WTC11 (cell line): ENCODE measurements around the gene MBOAT1. TPM values are rescaled to one million over a fixed set of nuclear protein-coding genes. Genes with fewer than 3 reads are reported as not detected.

ENCODE experiments used
- ATAC-seq: fragments of 200-7000 bp; cut with Tn5 transposase; 2 replicates; pipeline ENCODE4 v1.10.0; 2021; ENCODE audit warnings: mild to moderate bottlenecking, moderate library complexity
- CTCF ChIA-PET: fragments of 300-600 bp; sonication (Branson Sonifier 250); formaldehyde crosslinking; loops from one replicate; lab custom pipeline; 2021; ENCODE audit warnings: antibody characterized with exemption; lab: Charles Lee
- POLR2A ChIA-PET: fragments of 350-600 bp; sonication (Branson Sonifier 250); formaldehyde crosslinking; loops from one replicate; lab custom pipeline; 2021; ENCODE audit warnings: antibody characterized with exemption; lab: Charles Lee
- DNase-seq: peaks from one replicate; pipeline ENCODE4 v3.0.0; 2021; ENCODE audit warnings: low spot score
- H3K27ac Mint-ChIP-seq: 2 replicates; pipeline ENCODE4 v1.8.0; 2021; ENCODE audit warnings: mixed read lengths
- H3K27me3 Mint-ChIP-seq: 2 replicates; pipeline ENCODE4 v1.8.0; 2021; ENCODE audit warnings: low read depth, mild to moderate bottlenecking, moderate library complexity, mixed read lengths
- H3K36me3 Mint-ChIP-seq: 2 replicates; pipeline ENCODE4 v1.8.0; 2021; ENCODE audit warnings: mixed read lengths
- H3K4me1 Mint-ChIP-seq: 2 replicates; pipeline ENCODE4 v1.8.0; 2022; ENCODE audit warnings: mixed read lengths
- H3K4me3 Mint-ChIP-seq: 2 replicates; pipeline ENCODE4 v1.8.0; 2021; ENCODE audit warnings: mild to moderate bottlenecking, moderate library complexity, mixed read lengths
- H3K9me3 Mint-ChIP-seq: 2 replicates; pipeline ENCODE4 v1.8.0; 2021; ENCODE audit warnings: mixed read lengths
- ATF3 ChIP-seq: sonication (generic); formaldehyde crosslinking; conservative IDR thresholded peaks from 2 replicates; pipeline ENCODE4 v1.8.1; 2022; ENCODE audit warnings: mild to moderate bottlenecking, missing genetic modification reagents
- ATF6 ChIP-seq: sonication (generic); formaldehyde crosslinking; IDR thresholded peaks from 2 replicates; pipeline ENCODE4 v1.8.1; 2023; ENCODE audit warnings: mild to moderate bottlenecking, missing genetic modification reagents
- CBFB ChIP-seq: sonication (generic); formaldehyde crosslinking; IDR thresholded peaks from 2 replicates; pipeline ENCODE4 v1.8.1; 2022; ENCODE audit warnings: mild to moderate bottlenecking, low read depth, missing genetic modification reagents
- CREB1 ChIP-seq: sonication (generic); formaldehyde crosslinking; IDR thresholded peaks from 2 replicates; pipeline ENCODE4 v1.8.0; 2023; ENCODE audit warnings: mild to moderate bottlenecking, missing genetic modification reagents
- ESRRA ChIP-seq: sonication (generic); formaldehyde crosslinking; IDR thresholded peaks from 2 replicates; pipeline ENCODE4 v1.8.1; 2022; ENCODE audit warnings: mild to moderate bottlenecking, missing genetic modification reagents, borderline replicate concordance
- FOXK1 ChIP-seq: sonication (generic); formaldehyde crosslinking; IDR thresholded peaks from 2 replicates; pipeline ENCODE4 v1.8.0; 2022; ENCODE audit warnings: mild to moderate bottlenecking, moderate library complexity, missing genetic modification reagents
- FOXP4 ChIP-seq: sonication (generic); formaldehyde crosslinking; IDR thresholded peaks from 2 replicates; pipeline ENCODE4 v1.8.0; 2022; ENCODE audit warnings: mild to moderate bottlenecking, missing genetic modification reagents
- GABPB1 ChIP-seq: sonication (generic); formaldehyde crosslinking; IDR thresholded peaks from 2 replicates; pipeline ENCODE4 v1.8.1; 2023; ENCODE audit warnings: mild to moderate bottlenecking, missing genetic modification reagents
- HMGXB4 ChIP-seq: sonication (generic); formaldehyde crosslinking; IDR thresholded peaks from 2 replicates; pipeline ENCODE4 v1.8.1; 2023; ENCODE audit warnings: mild to moderate bottlenecking, moderate library complexity, missing genetic modification reagents
- JAZF1 ChIP-seq: fragments of 250-450 bp; sonication (Bioruptor Pico); IDR thresholded peaks from 2 replicates; pipeline ENCODE4 v1.9.0; 2021; ENCODE audit warnings: moderate library complexity, mild to moderate bottlenecking, inconsistent platforms
- KAT7 ChIP-seq: sonication (generic); formaldehyde crosslinking; IDR thresholded peaks from 2 replicates; pipeline ENCODE4 v1.8.1; 2023; ENCODE audit warnings: missing genetic modification reagents, mild to moderate bottlenecking, borderline replicate concordance
- NFATC4 ChIP-seq: fragments of 250-450 bp; sonication (Bioruptor Pico); IDR thresholded peaks from 2 replicates; pipeline ENCODE4 v1.9.0; 2021; ENCODE audit warnings: mild to moderate bottlenecking
- NFYB ChIP-seq: sonication (generic); formaldehyde crosslinking; conservative IDR thresholded peaks from 2 replicates; pipeline ENCODE4 v1.8.0; 2022; ENCODE audit warnings: low read depth, missing genetic modification reagents
- TEAD1 ChIP-seq: sonication (generic); formaldehyde crosslinking; IDR thresholded peaks from 2 replicates; pipeline ENCODE4 v1.8.0; 2022; ENCODE audit warnings: mild to moderate bottlenecking, missing genetic modification reagents
- ZNF423 ChIP-seq: fragments of 250-450 bp; sonication (Bioruptor Pico); IDR thresholded peaks from 2 replicates; pipeline ENCODE4 v2.1.2; 2022; ENCODE audit warnings: mild to moderate bottlenecking, moderate library complexity
- total RNA-seq: library from RNA; stranded (reverse); gene quantifications from 3 replicates; pipeline ENCODE4 v1.2.3, GENCODE V29; 2021
- TF ChIP-seq, protein P1 (sequence below): fragments of 250-450 bp; sonication (Bioruptor Pico); IDR thresholded peaks from 2 replicates; pipeline ENCODE4 v2.1.2; 2022; ENCODE audit warnings: mild to moderate bottlenecking, moderate library complexity
- TF ChIP-seq, protein P2 (sequence below): sonication (generic); formaldehyde crosslinking; IDR thresholded peaks from 2 replicates; pipeline ENCODE4 v1.8.1; 2023; ENCODE audit warnings: mild to moderate bottlenecking, missing genetic modification reagents
- TF ChIP-seq, protein P3 (sequence below): sonication (generic); formaldehyde crosslinking; IDR thresholded peaks from 2 replicates; pipeline ENCODE4 v1.8.0; 2022; ENCODE audit warnings: missing genetic modification reagents
- TF ChIP-seq, protein P4 (sequence below): fragments of 200-600 bp; IDR thresholded peaks from 2 replicates; pipeline ENCODE4 v1.8.0; 2022; ENCODE audit warnings: antibody characterized with exemption

MBOAT1 gene
- total RNA-seq, 1 experiment from 2014 or later: 22.9 TPM

GRCh38 chr6:20260360-20260759 is 48.1 kb upstream of the MBOAT1 start:
- ATAC-seq (no peak), DNase-seq (no peak)
- H3K36me3 Mint-ChIP-seq: no peaks in the 10 kb centered on the region
- no peaks in the 10 kb centered on the region for H3K27me3 Mint-ChIP-seq
- no peak for TF ChIP-seq TEAD1
- no peak for TF ChIP-seq GABPB1 (CRISPR knock-in tag)
- no peak for TF ChIP-seq NFATC4
- no peak for TF ChIP-seq ESRRA (CRISPR knock-in tag)
- TF ChIP-seq FOXP4 (CRISPR knock-in tag): no peak
- TF ChIP-seq, protein P1, sequence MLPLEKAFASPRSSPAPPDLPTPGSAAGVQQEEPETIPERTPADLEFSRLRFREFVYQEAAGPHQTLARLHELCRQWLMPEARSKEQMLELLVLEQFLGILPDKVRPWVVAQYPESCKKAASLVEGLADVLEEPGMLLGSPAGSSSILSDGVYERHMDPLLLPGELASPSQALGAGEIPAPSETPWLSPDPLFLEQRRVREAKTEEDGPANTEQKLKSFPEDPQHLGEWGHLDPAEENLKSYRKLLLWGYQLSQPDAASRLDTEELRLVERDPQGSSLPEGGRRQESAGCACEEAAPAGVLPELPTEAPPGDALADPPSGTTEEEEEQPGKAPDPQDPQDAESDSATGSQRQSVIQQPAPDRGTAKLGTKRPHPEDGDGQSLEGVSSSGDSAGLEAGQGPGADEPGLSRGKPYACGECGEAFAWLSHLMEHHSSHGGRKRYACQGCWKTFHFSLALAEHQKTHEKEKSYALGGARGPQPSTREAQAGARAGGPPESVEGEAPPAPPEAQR (CRISPR knock-in tag): no peak
- no peak for TF ChIP-seq ATF3
- TF ChIP-seq KAT7 (CRISPR knock-in tag): no peak
- TF ChIP-seq CBFB: no peak
- TF ChIP-seq, protein P2, sequence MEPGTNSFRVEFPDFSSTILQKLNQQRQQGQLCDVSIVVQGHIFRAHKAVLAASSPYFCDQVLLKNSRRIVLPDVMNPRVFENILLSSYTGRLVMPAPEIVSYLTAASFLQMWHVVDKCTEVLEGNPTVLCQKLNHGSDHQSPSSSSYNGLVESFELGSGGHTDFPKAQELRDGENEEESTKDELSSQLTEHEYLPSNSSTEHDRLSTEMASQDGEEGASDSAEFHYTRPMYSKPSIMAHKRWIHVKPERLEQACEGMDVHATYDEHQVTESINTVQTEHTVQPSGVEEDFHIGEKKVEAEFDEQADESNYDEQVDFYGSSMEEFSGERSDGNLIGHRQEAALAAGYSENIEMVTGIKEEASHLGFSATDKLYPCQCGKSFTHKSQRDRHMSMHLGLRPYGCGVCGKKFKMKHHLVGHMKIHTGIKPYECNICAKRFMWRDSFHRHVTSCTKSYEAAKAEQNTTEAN (CRISPR knock-in tag): no peak
- no peak for TF ChIP-seq JAZF1
- TF ChIP-seq ZNF423: no peak
- TF ChIP-seq FOXK1: no peak
- CTCF ChIA-PET: no interaction called here
- POLR2A ChIA-PET: no interaction called here
- H3K9me3 Mint-ChIP-seq: peaks cover 18% of the 10 kb centered on the region; the same call in 1 of the 2 replicates
- H3K4me3 Mint-ChIP-seq: no peak overlapping the region
- no peaks in the 10 kb centered on the region for H3K4me1 Mint-ChIP-seq
- no peak overlapping the region for H3K27ac Mint-ChIP-seq

DNA sequence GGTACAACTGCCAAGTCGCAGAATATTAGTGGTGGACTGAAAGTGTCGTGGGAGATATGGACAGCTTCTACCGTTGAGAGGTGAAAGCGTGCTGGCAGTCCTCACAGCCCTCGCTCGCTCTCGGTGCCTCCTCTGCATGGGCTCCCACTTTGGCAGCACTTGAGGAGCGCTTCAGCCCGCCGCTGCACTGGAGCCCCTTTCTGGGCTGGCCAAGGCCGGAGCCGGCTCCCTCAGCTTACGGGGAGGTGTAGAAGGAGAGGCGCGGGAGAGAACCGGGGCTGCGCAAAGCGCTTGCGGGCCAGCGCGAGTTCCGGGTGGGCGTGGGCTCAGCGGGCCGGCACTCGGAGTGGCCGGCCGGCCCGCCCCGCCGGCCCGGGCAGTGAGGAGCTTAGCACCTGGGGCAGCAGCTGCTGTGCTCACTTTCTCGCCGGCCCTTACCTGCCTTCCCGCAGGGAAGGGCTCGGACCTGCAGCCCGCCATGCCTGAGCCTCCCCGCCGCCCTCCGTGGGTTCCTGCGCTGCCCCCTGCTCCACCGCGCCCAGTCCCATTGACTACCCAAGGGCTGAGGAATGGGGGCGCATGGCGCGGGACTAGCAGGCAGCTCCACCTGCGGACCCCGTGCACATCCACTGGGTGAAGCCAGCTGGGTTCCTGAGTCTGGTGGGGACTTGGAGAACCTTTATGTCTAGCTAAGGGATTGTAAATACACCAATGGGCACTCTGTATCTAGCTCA is 47.2 kb upstream of the MBOAT1 start:
- no peaks in the 10 kb centered on the region for H3K36me3 Mint-ChIP-seq
- no peaks in the 10 kb centered on the region for H3K4me1 Mint-ChIP-seq
- H3K4me3 Mint-ChIP-seq: no peak overlapping the region
- DNase-seq: no peak
- no peak overlapping the region for H3K27ac Mint-ChIP-seq
- TF ChIP-seq FOXK1 (no peak), HMGXB4 (CRISPR knock-in tag) (no peak), NFYB (CRISPR knock-in tag) (no peak), ATF6 (CRISPR knock-in tag) (no peak), CREB1 (CRISPR knock-in tag) (no peak)
- TF ChIP-seq, protein P3, sequence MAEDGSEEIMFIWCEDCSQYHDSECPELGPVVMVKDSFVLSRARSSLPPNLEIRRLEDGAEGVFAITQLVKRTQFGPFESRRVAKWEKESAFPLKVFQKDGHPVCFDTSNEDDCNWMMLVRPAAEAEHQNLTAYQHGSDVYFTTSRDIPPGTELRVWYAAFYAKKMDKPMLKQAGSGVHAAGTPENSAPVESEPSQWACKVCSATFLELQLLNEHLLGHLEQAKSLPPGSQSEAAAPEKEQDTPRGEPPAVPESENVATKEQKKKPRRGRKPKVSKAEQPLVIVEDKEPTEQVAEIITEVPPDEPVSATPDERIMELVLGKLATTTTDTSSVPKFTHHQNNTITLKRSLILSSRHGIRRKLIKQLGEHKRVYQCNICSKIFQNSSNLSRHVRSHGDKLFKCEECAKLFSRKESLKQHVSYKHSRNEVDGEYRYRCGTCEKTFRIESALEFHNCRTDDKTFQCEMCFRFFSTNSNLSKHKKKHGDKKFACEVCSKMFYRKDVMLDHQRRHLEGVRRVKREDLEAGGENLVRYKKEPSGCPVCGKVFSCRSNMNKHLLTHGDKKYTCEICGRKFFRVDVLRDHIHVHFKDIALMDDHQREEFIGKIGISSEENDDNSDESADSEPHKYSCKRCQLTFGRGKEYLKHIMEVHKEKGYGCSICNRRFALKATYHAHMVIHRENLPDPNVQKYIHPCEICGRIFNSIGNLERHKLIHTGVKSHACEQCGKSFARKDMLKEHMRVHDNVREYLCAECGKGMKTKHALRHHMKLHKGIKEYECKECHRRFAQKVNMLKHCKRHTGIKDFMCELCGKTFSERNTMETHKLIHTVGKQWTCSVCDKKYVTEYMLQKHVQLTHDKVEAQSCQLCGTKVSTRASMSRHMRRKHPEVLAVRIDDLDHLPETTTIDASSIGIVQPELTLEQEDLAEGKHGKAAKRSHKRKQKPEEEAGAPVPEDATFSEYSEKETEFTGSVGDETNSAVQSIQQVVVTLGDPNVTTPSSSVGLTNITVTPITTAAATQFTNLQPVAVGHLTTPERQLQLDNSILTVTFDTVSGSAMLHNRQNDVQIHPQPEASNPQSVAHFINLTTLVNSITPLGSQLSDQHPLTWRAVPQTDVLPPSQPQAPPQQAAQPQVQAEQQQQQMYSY (CRISPR knock-in tag): no peak
- TF ChIP-seq, protein P4, sequence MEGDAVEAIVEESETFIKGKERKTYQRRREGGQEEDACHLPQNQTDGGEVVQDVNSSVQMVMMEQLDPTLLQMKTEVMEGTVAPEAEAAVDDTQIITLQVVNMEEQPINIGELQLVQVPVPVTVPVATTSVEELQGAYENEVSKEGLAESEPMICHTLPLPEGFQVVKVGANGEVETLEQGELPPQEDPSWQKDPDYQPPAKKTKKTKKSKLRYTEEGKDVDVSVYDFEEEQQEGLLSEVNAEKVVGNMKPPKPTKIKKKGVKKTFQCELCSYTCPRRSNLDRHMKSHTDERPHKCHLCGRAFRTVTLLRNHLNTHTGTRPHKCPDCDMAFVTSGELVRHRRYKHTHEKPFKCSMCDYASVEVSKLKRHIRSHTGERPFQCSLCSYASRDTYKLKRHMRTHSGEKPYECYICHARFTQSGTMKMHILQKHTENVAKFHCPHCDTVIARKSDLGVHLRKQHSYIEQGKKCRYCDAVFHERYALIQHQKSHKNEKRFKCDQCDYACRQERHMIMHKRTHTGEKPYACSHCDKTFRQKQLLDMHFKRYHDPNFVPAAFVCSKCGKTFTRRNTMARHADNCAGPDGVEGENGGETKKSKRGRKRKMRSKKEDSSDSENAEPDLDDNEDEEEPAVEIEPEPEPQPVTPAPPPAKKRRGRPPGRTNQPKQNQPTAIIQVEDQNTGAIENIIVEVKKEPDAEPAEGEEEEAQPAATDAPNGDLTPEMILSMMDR: no peak
- ChIA-PET POLR2A (no interaction called here), CTCF (interaction anchor here (1.5 kb wide), 1 partner anchor 132 kb away, joined by 4 read pairs; no protein-coding TSS in a partner anchor)
- peaks cover 18% of the 10 kb centered on the region; the same call in 1 of the 2 replicates for H3K9me3 Mint-ChIP-seq
- ATAC-seq: no peak
- no peaks in the 10 kb centered on the region for H3K27me3 Mint-ChIP-seq
